Neural cell (in vitro differentiated cells): Measurements from ENCODE around the gene UMPS.

Source experiments
- CTCF ChIP-seq: fragments of 450-650 bp; IDR thresholded peaks from 2 replicates; pipeline ENCODE4 v1.5.1; 2014; ENCODE audit warnings: antibody characterized with exemption, mild to moderate bottlenecking, moderate library complexity; ENCODE audit not compliant: poor library complexity, severe bottlenecking
- EP300 ChIP-seq: fragments of 450-650 bp; conservative IDR thresholded peaks from 2 replicates; pipeline ENCODE4 v1.6.1; 2014; ENCODE audit warnings: antibody characterized with exemption, mild to moderate bottlenecking, moderate library complexity; ENCODE audit not compliant: poor library complexity, severe bottlenecking
- EZH2 ChIP-seq: fragments of 200-600, 300-800 bp; shearing (Covaris generic), sonication (generic); IDR thresholded peaks from 2 replicates; pipeline ENCODE4 v1.6.1; 2014; ENCODE audit warnings: antibody characterized with exemption, low read length, borderline replicate concordance, mild to moderate bottlenecking; ENCODE audit not compliant: insufficient read depth, poor library complexity, severe bottlenecking
- MXI1 ChIP-seq: fragments of 450-650 bp; conservative IDR thresholded peaks from 2 replicates; pipeline ENCODE4 v1.6.1; 2014; ENCODE audit warnings: antibody characterized with exemption, mild to moderate bottlenecking; ENCODE audit not compliant: poor library complexity, severe bottlenecking
- POLR2AphosphoS5 ChIP-seq: IDR thresholded peaks from 2 replicates; pipeline ENCODE4 v1.6.1; 2012
- RAD21 ChIP-seq: fragments of 450-650 bp; conservative IDR thresholded peaks from 2 replicates; pipeline ENCODE4 v1.6.1; 2014; ENCODE audit warnings: antibody characterized with exemption, mild to moderate bottlenecking, moderate library complexity
- SMC3 ChIP-seq: fragments of 450-650 bp; conservative IDR thresholded peaks from 2 replicates; pipeline ENCODE4 v1.6.1; 2014; ENCODE audit warnings: antibody characterized with exemption, mild to moderate bottlenecking, moderate library complexity; ENCODE audit not compliant: poor library complexity
- TAF1 ChIP-seq: IDR thresholded peaks from 2 replicates; pipeline ENCODE4 v1.6.1; 2012; ENCODE audit warnings: low read depth
- TF ChIP-seq, protein P1 (sequence below): IDR thresholded peaks from 2 replicates; pipeline ENCODE4 v1.6.1; 2012; ENCODE audit warnings: borderline replicate concordance

GRCh38 chr3:124700880-124701684 lies 29.2 kb upstream of the UMPS start:
- no peak for TF ChIP-seq CTCF
- TF ChIP-seq POLR2AphosphoS5, result no peak
- TF ChIP-seq EZH2, result no peak
- TF ChIP-seq, protein P1, sequence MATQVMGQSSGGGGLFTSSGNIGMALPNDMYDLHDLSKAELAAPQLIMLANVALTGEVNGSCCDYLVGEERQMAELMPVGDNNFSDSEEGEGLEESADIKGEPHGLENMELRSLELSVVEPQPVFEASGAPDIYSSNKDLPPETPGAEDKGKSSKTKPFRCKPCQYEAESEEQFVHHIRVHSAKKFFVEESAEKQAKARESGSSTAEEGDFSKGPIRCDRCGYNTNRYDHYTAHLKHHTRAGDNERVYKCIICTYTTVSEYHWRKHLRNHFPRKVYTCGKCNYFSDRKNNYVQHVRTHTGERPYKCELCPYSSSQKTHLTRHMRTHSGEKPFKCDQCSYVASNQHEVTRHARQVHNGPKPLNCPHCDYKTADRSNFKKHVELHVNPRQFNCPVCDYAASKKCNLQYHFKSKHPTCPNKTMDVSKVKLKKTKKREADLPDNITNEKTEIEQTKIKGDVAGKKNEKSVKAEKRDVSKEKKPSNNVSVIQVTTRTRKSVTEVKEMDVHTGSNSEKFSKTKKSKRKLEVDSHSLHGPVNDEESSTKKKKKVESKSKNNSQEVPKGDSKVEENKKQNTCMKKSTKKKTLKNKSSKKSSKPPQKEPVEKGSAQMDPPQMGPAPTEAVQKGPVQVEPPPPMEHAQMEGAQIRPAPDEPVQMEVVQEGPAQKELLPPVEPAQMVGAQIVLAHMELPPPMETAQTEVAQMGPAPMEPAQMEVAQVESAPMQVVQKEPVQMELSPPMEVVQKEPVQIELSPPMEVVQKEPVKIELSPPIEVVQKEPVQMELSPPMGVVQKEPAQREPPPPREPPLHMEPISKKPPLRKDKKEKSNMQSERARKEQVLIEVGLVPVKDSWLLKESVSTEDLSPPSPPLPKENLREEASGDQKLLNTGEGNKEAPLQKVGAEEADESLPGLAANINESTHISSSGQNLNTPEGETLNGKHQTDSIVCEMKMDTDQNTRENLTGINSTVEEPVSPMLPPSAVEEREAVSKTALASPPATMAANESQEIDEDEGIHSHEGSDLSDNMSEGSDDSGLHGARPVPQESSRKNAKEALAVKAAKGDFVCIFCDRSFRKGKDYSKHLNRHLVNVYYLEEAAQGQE, result no peak
- TF ChIP-seq EP300, result no peak
- no peak for TF ChIP-seq RAD21
- TF ChIP-seq SMC3, result no peak
- no peak for TF ChIP-seq TAF1
- TF ChIP-seq MXI1, result no peak
